ENCODE results near the gene LRCOL1.

The LRCOL1 gene

GRCh38 chr12:132610051-132610759 lies at the start of gene LRCOL1:
LRCOL1 (minus strand) TSS chr12:132610582; CDS start chr12:132606251, 4,331 bp downstream.
- no peak for DNase-seq (ENCODE audit: low read depth)

- no peak for DNase-seq (ENCODE audit: low read depth)
Measured at GRCh38 chr12:132660052-132660451, 49.7 kb upstream of the LRCOL1 start.

GRCh38 chr12:132659146-132659545 lies 48.8 kb upstream of the LRCOL1 start:
- no peak for DNase-seq (ENCODE audit: low read depth)

GRCh38 chr12:132658149-132658894 lies 47.9 kb upstream of the LRCOL1 start:
- DNase-seq (ENCODE audit: low read depth) = no peak

GRCh38 chr12:132657004-132657727 lies 46.8 kb upstream of the LRCOL1 start:
- DNase-seq (ENCODE audit: low read depth) = no peak

GRCh38 chr12:132653567-132654290 lies 43.3 kb upstream of the LRCOL1 start:
- DNase-seq (ENCODE audit: low read depth) = no peak

GRCh38 chr12:132651444-132652100 lies 41.2 kb upstream of the LRCOL1 start:
- no peak for DNase-seq (ENCODE audit: low read depth)

GRCh38 chr12:132649226-132649945 lies 39.0 kb upstream of the LRCOL1 start:
- no peak for DNase-seq (ENCODE audit: low read depth)

GRCh38 chr12:132648616-132649225 lies 38.3 kb upstream of the LRCOL1 start:
- DNase-seq (ENCODE audit: low read depth) = no peak

GRCh38 chr12:132647858-132648257 lies 37.5 kb upstream of the LRCOL1 start:
- DNase-seq (ENCODE audit: low read depth) = no peak

- no peak for DNase-seq (ENCODE audit: low read depth)
Measured at GRCh38 chr12:132646850-132647249, 36.5 kb upstream of the LRCOL1 start.

- no peak for DNase-seq (ENCODE audit: low read depth)
Measured at GRCh38 chr12:132642846-132643835, 32.8 kb upstream of the LRCOL1 start.

GRCh38 chr12:132641811-132642650 lies 31.6 kb upstream of the LRCOL1 start:
- DNase-seq (ENCODE audit: low read depth) = no peak

GRCh38 chr12:132640936-132641335 lies 30.6 kb upstream of the LRCOL1 start:
- DNase-seq (ENCODE audit: low read depth) = no peak

- DNase-seq (ENCODE audit: low read depth) = no peak
Measured at GRCh38 chr12:132639956-132640520, 29.7 kb upstream of the LRCOL1 start.

- DNase-seq (ENCODE audit: low read depth) = no peak
Measured at GRCh38 chr12:132638541-132639408, 28.4 kb upstream of the LRCOL1 start.

GRCh38 chr12:132637811-132638210 lies 27.4 kb upstream of the LRCOL1 start:
- no peak for DNase-seq (ENCODE audit: low read depth)
